Osteoblast (primary cell): ENCODE measurements around the gene MGST2. TPM values are rescaled to one million over a fixed set of nuclear protein-coding genes. Genes with fewer than 3 reads are reported as not detected.

Experiments
- DNase-seq: peaks from one replicate; pipeline ENCODE4 v3.0.0; 2011; ENCODE audit warnings: low spot score, mixed read lengths; ENCODE audit not compliant: insufficient read length; ENCODE audit errors: missing footprints
- H2AFZ ChIP-seq: 2 replicates; pipeline ENCODE4 v1.6.0; 2011; ENCODE audit warnings: mild to moderate bottlenecking, low read length
- H3K27ac ChIP-seq: 2 replicates; pipeline ENCODE4 v1.5.1; 2011; ENCODE audit warnings: mild to moderate bottlenecking, low read depth, low read length, moderate library complexity
- H3K27me3 ChIP-seq: 2 replicates; pipeline ENCODE4 v1.6.0; 2012; ENCODE audit warnings: mild to moderate bottlenecking, control low read depth, inconsistent platforms, low read length, moderate library complexity; ENCODE audit not compliant: insufficient read depth
- H3K36me3 ChIP-seq: 2 replicates; pipeline ENCODE4 v1.5.1; 2011; ENCODE audit warnings: mild to moderate bottlenecking, low read length, control low read depth, moderate library complexity; ENCODE audit not compliant: insufficient read depth
- H3K4me1 ChIP-seq: 2 replicates; pipeline ENCODE4 v1.5.1; 2011; ENCODE audit warnings: mild to moderate bottlenecking, low read length, control low read depth, moderate library complexity; ENCODE audit not compliant: insufficient read depth
- H3K4me2 ChIP-seq: 2 replicates; pipeline ENCODE4 v1.6.0; 2011; ENCODE audit warnings: mild to moderate bottlenecking, low read length; ENCODE audit not compliant: insufficient read depth
- H3K4me3 ChIP-seq: fragments of 200-600 bp; sonication (generic); 3 replicates; pipeline ENCODE4 v1.5.1; 2012; ENCODE audit warnings: mild to moderate bottlenecking, low read length, inconsistent platforms; ENCODE audit not compliant: insufficient read depth
- H3K79me2 ChIP-seq: 2 replicates; pipeline ENCODE4 v1.6.0; 2012; ENCODE audit warnings: mild to moderate bottlenecking, low read length, control low read depth, inconsistent platforms; ENCODE audit not compliant: insufficient read depth
- H3K9me3 ChIP-seq: 2 replicates; pipeline ENCODE4 v1.5.1; 2011; ENCODE audit warnings: low read depth, low read length, control low read depth
- H4K20me1 ChIP-seq: 2 replicates; pipeline ENCODE4 v1.6.0; 2012; ENCODE audit warnings: mild to moderate bottlenecking, low read length, control low read depth; ENCODE audit not compliant: insufficient read depth
- CTCF ChIP-seq: IDR thresholded peaks from 2 replicates; pipeline ENCODE4 v1.5.1; 2011; ENCODE audit warnings: mild to moderate bottlenecking, low read depth, low read length, moderate library complexity; ENCODE audit errors: extremely low read depth
- total RNA-seq: library from RNA; depleted of rRNA; stranded (reverse); fragments of >200 nt; gene quantifications from 2 replicates; pipeline ENCODE4 v1.2.3, GENCODE V29; 2012

Gene MGST2
- total RNA-seq, 1 donor: 6.2 TPM

- TF ChIP-seq CTCF: no peak
- H3K27ac ChIP-seq: no peak overlapping the region
- no peak overlapping the region for H2AFZ ChIP-seq
- H4K20me1 ChIP-seq: no peaks in the 10 kb centered on the region
- H3K79me2 ChIP-seq: no peaks in the 10 kb centered on the region
- H3K4me1 ChIP-seq: no peaks in the 10 kb centered on the region
- no peak for DNase-seq
- no peak overlapping the region for H3K4me3 ChIP-seq
- no peak overlapping the region for H3K4me2 ChIP-seq
- no peaks in the 10 kb centered on the region for H3K27me3 ChIP-seq
- H3K36me3 ChIP-seq: no peaks in the 10 kb centered on the region
- H3K9me3 ChIP-seq: no peaks in the 10 kb centered on the region
Observed at GRCh38 chr4:139684351-139684750, 18.7 kb downstream of the MGST2 start.

GRCh38 chr4:139685180-139685579, 19.6 kb downstream of the MGST2 start:
- Histone ChIP-seq H3K4me1 (no peaks in the 10 kb centered on the region), H3K36me3 (no peaks in the 10 kb centered on the region), H4K20me1 (no peaks in the 10 kb centered on the region), H3K27ac (no peak overlapping the region), H3K4me2 (no peak overlapping the region), H3K4me3 (no peak overlapping the region), H3K27me3 (no peaks in the 10 kb centered on the region), H2AFZ (no peak overlapping the region), H3K79me2 (no peaks in the 10 kb centered on the region), H3K9me3 (no peaks in the 10 kb centered on the region)
- no peak for TF ChIP-seq CTCF
- DNase-seq: no peak

GRCh38 chr4:139686130-139686529, 20.5 kb downstream of the MGST2 start:
- DNase-seq: no peak
- Histone ChIP-seq H3K27me3 (no peaks in the 10 kb centered on the region), H3K4me3 (no peak overlapping the region), H2AFZ (no peak overlapping the region), H3K4me2 (no peak overlapping the region), H3K9me3 (no peaks in the 10 kb centered on the region), H3K4me1 (no peaks in the 10 kb centered on the region), H3K36me3 (no peaks in the 10 kb centered on the region), H3K79me2 (no peaks in the 10 kb centered on the region), H3K27ac (no peak overlapping the region), H4K20me1 (no peaks in the 10 kb centered on the region)
- no peak for TF ChIP-seq CTCF

GRCh38 chr4:139686988-139687387, 21.4 kb downstream of the MGST2 start:
- no peak for TF ChIP-seq CTCF
- Histone ChIP-seq H2AFZ (no peak overlapping the region), H3K9me3 (no peaks in the 10 kb centered on the region), H3K27me3 (no peaks in the 10 kb centered on the region), H4K20me1 (no peaks in the 10 kb centered on the region), H3K79me2 (no peaks in the 10 kb centered on the region), H3K27ac (no peak overlapping the region), H3K4me1 (no peaks in the 10 kb centered on the region), H3K4me3 (no peak overlapping the region), H3K36me3 (no peaks in the 10 kb centered on the region), H3K4me2 (no peak overlapping the region)
- DNase-seq: no peak
